ENCODE data around the gene RNU11.

The RNU11 gene

GRCh38 chr1:28648474-28649198, at the start of gene RNU11:
TSS of gene RNU11 (plus strand) at chr1:28648600.
- H3K9me3 ChIP-seq, result no peaks in the 10 kb centered on the region
- peaks cover 17% of the 10 kb centered on the region for H3K4me1 ChIP-seq
- in situ Hi-C loops (cut with MboI; ENCODE audit: low sequenced_read_pairs), result loop anchor here (10.0 kb wide), 2 partner anchors 226 to 536 kb away; partner anchors contain the start of gene SRSF4
- DNase-seq (ENCODE audit: low spot score in 2 of 2), result peak; percentile 93 to 99
- H3K27me3 ChIP-seq (ENCODE audit: low read depth), result no peaks in the 10 kb centered on the region
- H3K4me3 ChIP-seq, result peak within 1 kb of the TSS; percentile 13
- H3K36me3 ChIP-seq (replicated peaks), result no peaks in the 10 kb centered on the region

GRCh38 chr1:28601696-28602095, 46.7 kb upstream of the RNU11 start:
- no peak overlapping the region for H3K4me3 ChIP-seq
- in situ Hi-C loops (cut with MboI; ENCODE audit: low sequenced_read_pairs), result no loop called here
- H3K27me3 ChIP-seq (ENCODE audit: low read depth), result no peaks in the 10 kb centered on the region
- no peaks in the 10 kb centered on the region for H3K4me1 ChIP-seq
- no peak for DNase-seq (ENCODE audit: low spot score in 2 of 2)
- no peaks in the 10 kb centered on the region for H3K9me3 ChIP-seq
- peaks cover 26% of the 10 kb centered on the region for H3K36me3 ChIP-seq (replicated peaks)

- peak; percentile 69 to 75 for DNase-seq (ENCODE audit: low spot score in 2 of 2)
- no peak overlapping the region for H3K4me3 ChIP-seq
- H3K9me3 ChIP-seq, result no peaks in the 10 kb centered on the region
- peaks cover 35% of the 10 kb centered on the region for H3K36me3 ChIP-seq (replicated peaks)
- H3K27me3 ChIP-seq (ENCODE audit: low read depth), result no peaks in the 10 kb centered on the region
- no peaks in the 10 kb centered on the region for H3K4me1 ChIP-seq
- in situ Hi-C loops (cut with MboI; ENCODE audit: low sequenced_read_pairs), result no loop called here
Measured at GRCh38 chr1:28602536-28603439, 45.6 kb upstream of the RNU11 start.

GRCh38 chr1:28604411-28604810, 44.0 kb upstream of the RNU11 start:
- Histone ChIP-seq H3K9me3 (no peaks in the 10 kb centered on the region), H3K36me3 (replicated peaks) (peaks cover 36% of the 10 kb centered on the region), H3K4me1 (no peaks in the 10 kb centered on the region), H3K27me3 (ENCODE audit: low read depth) (no peaks in the 10 kb centered on the region), H3K4me3 (no peak overlapping the region)
- no peak for DNase-seq (ENCODE audit: low spot score in 2 of 2)
- in situ Hi-C loops (cut with MboI; ENCODE audit: low sequenced_read_pairs), result no loop called here

GRCh38 chr1:28604962-28605361, 43.4 kb upstream of the RNU11 start:
- no peaks in the 10 kb centered on the region for H3K27me3 ChIP-seq (ENCODE audit: low read depth)
- no peak for DNase-seq (ENCODE audit: low spot score in 2 of 2)
- in situ Hi-C loops (cut with MboI; ENCODE audit: low sequenced_read_pairs), result no loop called here
- peaks cover 36% of the 10 kb centered on the region for H3K36me3 ChIP-seq (replicated peaks)
- H3K4me3 ChIP-seq, result no peak overlapping the region
- no peaks in the 10 kb centered on the region for H3K9me3 ChIP-seq
- no peaks in the 10 kb centered on the region for H3K4me1 ChIP-seq

GRCh38 chr1:28606771-28607170, 41.6 kb upstream of the RNU11 start:
- no peak for DNase-seq (ENCODE audit: low spot score in 2 of 2)
- Histone ChIP-seq H3K36me3 (replicated peaks) (peaks cover 43% of the 10 kb centered on the region), H3K9me3 (no peaks in the 10 kb centered on the region), H3K27me3 (ENCODE audit: low read depth) (no peaks in the 10 kb centered on the region), H3K4me3 (no peak overlapping the region), H3K4me1 (no peaks in the 10 kb centered on the region)
- in situ Hi-C loops (cut with MboI; ENCODE audit: low sequenced_read_pairs), result no loop called here

- H3K4me3 ChIP-seq, result no peak overlapping the region
- no peaks in the 10 kb centered on the region for H3K9me3 ChIP-seq
- DNase-seq (ENCODE audit: low spot score in 2 of 2), result no peak
- H3K36me3 ChIP-seq (replicated peaks), result peaks cover 32% of the 10 kb centered on the region
- no peaks in the 10 kb centered on the region for H3K4me1 ChIP-seq
- no peaks in the 10 kb centered on the region for H3K27me3 ChIP-seq (ENCODE audit: low read depth)
- in situ Hi-C loops (cut with MboI; ENCODE audit: low sequenced_read_pairs), result no loop called here
Measured at GRCh38 chr1:28613175-28613574, 35.2 kb upstream of the RNU11 start.

- no peak for DNase-seq (ENCODE audit: low spot score in 2 of 2)
- in situ Hi-C loops (cut with MboI; ENCODE audit: low sequenced_read_pairs), result no loop called here
- Histone ChIP-seq H3K27me3 (ENCODE audit: low read depth) (no peaks in the 10 kb centered on the region), H3K4me1 (no peaks in the 10 kb centered on the region), H3K4me3 (no peak overlapping the region), H3K36me3 (replicated peaks) (no peaks in the 10 kb centered on the region), H3K9me3 (no peaks in the 10 kb centered on the region)
Measured at GRCh38 chr1:28631713-28632112, 16.7 kb upstream of the RNU11 start.

GRCh38 chr1:28632560-28632959, 15.8 kb upstream of the RNU11 start:
- in situ Hi-C loops (cut with MboI; ENCODE audit: low sequenced_read_pairs), result no loop called here
- no peak for DNase-seq (ENCODE audit: low spot score in 2 of 2)

GRCh38 chr1:28640766-28641165, 7.6 kb upstream of the RNU11 start:
- Histone ChIP-seq H3K9me3 (no peaks in the 10 kb centered on the region), H3K27me3 (ENCODE audit: low read depth) (no peaks in the 10 kb centered on the region), H3K4me1 (peaks cover 10% of the 10 kb centered on the region), H3K36me3 (replicated peaks) (0 out of 2 replicates have a peak, but pooled peaks cover 2% of the 10 kb centered on the region), H3K4me3 (no peak overlapping the region)
- peak; percentile 31 to 47 for DNase-seq (ENCODE audit: low spot score in 2 of 2)
- in situ Hi-C loops (cut with MboI; ENCODE audit: low sequenced_read_pairs), result loop anchor here (10.0 kb wide), 2 partner anchors 234 to 544 kb away; partner anchors contain the start of gene SRSF4

More at GRCh38 chr1:28632560-28632959, 15.8 kb upstream of the RNU11 start:
- Histone ChIP-seq H3K9me3 (no peaks in the 10 kb centered on the region), H3K36me3 (replicated peaks) (no peaks in the 10 kb centered on the region), H3K4me1 (no peaks in the 10 kb centered on the region), H3K4me3 (no peak overlapping the region), H3K27me3 (ENCODE audit: low read depth) (no peaks in the 10 kb centered on the region)

GRCh38 chr1:28642056-28642846, 6.1 kb upstream of the RNU11 start:
- H3K9me3 ChIP-seq, result no peaks in the 10 kb centered on the region
- peaks cover 10% of the 10 kb centered on the region for H3K4me1 ChIP-seq
- H3K27me3 ChIP-seq (ENCODE audit: low read depth), result no peaks in the 10 kb centered on the region
- H3K4me3 ChIP-seq, result peak overlapping the region; percentile 94
- in situ Hi-C loops (cut with MboI; ENCODE audit: low sequenced_read_pairs), result loop anchor here (10.0 kb wide), 2 partner anchors 233 to 543 kb away; partner anchors contain the start of gene SRSF4
- DNase-seq (ENCODE audit: low spot score in 2 of 2), result no peak
- H3K36me3 ChIP-seq (replicated peaks), result 0 out of 2 replicates have a peak, but pooled peaks cover 2% of the 10 kb centered on the region

GRCh38 chr1:28642847-28643635, 5.4 kb upstream of the RNU11 start, which contains the start of gene TAF12:
TSS of gene TAF12 (minus strand) at chr1:28643067. CDS start at chr1:28622081, 20,986 bp downstream.
- Histone ChIP-seq H3K27me3 (ENCODE audit: low read depth) (no peaks in the 10 kb centered on the region), H3K4me1 (peaks cover 16% of the 10 kb centered on the region), H3K4me3 (peak within 1 kb of the TSS; percentile 94), H3K36me3 (replicated peaks) (0 out of 2 replicates have a peak, but pooled peaks cover 2% of the 10 kb centered on the region), H3K9me3 (no peaks in the 10 kb centered on the region)
- in situ Hi-C loops (cut with MboI; ENCODE audit: low sequenced_read_pairs), result loop anchor here (10.0 kb wide), 2 partner anchors 232 to 542 kb away; partner anchors contain the start of gene SRSF4
- DNase-seq (ENCODE audit: low spot score in 2 of 2), result peak; percentile 92 to 94
